NCI-H187 (cell line): ENCODE results near the gene PNPLA2.
A peak's percentile ranks its signal among the peaks of the same experiment; 100 is the strongest.

Source experiments
- DNase-seq, 2 experiments: peaks; one replicate each; lab custom pipeline; 2025; lab: John Stamatoyannopoulos, UW

The PNPLA2 gene

DNA sequence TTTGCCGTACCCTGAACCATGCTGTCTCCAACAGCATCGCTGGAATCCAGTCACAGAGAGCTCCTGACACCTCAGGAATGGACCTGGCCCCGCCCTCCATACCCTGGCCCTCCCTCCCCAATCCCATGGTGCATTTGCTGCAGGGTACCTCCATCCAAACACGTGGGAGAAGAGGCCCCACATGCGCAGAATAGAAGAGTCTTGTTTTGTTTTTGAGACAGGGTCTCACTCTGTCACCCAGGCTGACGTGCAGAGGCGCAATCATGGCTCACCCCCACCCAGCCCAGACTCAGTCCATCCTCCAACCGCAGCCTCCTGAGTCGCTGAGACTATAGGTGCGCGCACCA is 2.3 kb upstream of the PNPLA2 start:
- no peak for DNase-seq

DNA sequence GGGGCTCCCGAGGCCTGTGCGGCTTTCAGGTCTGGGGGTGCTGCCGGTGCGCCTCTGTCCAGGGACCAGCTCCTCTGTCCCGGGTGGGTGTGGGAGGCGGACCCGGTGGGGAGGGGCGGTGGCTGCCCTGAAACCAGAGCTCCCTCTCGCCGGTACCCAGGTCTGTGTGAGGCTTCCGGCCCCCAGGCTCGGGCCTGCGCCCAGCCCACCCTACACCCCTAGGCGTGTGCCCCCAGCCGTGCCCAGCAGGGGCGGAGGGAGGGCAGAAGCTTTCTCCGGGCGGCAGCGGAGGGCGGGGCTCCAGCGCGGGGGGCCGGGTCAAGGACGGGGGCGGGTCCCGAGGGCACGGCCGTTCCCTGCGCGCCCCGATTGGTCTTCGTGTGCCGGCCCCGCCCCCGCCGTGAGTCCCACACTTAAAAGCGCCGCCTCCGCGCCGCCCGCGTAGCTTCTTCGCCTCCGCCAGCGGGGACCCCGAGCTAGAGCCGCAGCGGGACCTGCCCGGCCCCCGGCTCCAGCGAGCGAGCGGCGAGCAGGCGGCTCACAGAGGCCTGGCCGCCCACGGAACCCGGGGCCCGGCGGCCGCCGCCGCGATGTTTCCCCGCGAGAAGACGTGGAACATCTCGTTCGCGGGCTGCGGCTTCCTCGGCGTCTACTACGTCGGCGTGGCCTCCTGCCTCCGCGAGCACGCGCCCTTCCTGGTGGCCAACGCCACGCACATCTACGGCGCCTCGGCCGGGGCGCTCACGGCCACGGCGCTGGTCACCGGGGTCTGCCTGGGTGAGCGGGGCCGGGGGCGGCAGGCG is 616 bp downstream of the PNPLA2 start:
- DNase-seq = peak; percentile 68 to 93

DNA sequence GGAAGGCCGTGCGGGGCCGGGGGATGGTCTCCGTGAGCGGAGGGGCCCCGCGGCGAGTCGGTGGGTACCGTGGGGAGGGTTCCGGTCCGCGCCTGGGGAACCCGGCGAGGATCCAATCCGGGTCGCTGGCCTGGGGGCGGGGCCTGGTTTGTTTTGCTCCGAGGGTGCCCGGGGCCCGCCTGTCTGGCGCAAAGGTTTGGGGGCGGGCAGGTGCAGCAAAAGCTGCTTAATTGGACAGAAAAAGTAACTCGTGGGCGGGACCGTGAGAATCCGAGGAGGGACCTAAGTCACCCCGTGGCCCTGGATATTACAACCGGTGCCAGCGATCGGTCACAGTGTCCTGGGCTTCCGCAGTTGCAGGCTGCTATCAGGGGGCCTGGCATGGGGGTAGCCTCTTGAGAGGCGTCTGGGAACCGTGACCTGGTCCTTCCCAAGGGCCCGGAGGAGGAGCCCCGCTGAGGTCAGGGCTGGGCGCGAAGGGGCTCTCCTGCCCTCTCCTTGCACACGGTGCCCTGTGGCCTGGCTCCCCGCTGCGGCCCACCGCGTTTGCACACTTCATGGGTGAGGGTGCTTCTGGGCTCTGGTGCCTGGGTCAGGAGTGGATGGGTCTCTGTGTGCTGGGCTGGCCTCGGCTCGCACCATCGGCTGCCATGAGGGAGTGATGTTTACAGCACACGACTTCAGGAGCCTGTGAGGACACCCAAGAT is 1.4 kb downstream of the PNPLA2 start:
- DNase-seq = peak; percentile 38 to 80

DNA sequence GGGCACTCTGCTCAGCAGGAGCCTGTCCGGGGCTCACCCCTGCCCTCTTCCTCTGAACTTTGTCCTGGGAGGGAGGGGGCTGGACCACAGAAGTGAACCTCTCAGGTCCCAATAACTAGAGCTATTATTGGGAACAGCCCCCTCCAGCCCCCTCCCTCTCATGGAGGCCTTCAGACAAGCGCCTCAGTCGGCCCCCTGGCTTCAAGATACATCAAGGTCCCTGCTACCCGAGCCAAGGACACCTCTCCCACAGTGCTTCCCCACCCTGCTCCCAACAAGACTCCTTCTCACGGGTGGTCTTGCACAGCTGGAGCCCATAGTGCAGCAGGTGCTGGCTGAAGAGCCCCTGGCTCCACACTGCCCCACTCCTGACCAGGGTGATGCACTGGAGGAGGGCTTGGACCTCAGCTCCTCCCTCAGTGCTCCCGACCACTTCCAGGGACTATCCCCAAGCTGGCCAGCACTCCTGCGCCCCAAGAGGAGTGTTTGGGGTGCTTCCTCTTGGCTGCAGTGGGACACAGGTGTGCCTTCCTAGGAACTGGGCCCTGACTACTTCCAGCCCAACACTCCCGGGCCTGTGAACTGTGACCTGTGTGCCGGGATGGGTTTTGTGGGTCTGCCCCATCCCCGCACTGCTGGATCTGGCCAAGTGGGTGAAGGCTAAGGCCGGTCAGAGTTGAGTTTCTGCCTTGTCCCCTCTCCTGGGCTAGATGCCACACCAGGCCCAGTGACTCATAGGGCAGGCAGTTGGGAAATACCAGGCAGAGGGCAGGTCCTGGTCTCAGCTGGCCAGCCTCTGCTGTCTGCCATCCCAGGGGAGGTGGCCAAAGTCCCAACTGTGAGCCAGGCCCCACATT is 2.2 kb downstream of the PNPLA2 start:
- DNase-seq = no peak

DNA sequence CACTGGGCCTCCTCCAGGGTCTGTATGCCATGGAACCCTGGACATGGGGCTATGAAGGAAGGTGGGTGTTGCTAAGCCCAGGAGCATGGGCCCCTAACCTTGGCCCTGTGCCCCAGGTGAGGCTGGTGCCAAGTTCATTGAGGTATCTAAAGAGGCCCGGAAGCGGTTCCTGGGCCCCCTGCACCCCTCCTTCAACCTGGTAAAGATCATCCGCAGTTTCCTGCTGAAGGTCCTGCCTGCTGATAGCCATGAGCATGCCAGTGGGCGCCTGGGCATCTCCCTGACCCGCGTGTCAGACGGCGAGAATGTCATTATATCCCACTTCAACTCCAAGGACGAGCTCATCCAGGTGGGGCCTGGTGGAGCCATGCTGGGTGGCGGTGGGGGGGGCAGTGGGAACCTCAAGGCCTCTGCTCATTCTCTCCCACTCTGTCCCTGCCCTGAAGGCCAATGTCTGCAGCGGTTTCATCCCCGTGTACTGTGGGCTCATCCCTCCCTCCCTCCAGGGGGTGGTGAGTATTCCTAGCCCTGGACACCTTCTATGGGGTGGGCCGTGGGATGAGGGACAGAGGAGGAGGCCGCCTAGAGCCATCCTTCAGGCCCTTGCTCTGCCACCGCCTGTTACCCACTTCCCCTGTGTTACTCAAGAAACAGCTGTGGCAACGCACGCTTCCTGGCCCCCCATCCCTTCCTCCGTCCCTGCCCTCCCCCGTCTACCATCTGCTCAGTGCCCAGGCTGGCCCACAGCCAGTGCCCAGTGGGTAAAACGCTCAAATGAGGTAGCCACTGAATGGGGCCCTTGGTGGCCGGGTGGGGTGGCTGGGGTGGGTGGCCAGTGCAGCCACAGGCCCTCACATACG is 3.0 kb downstream of the PNPLA2 start:
- no peak for DNase-seq

DNA sequence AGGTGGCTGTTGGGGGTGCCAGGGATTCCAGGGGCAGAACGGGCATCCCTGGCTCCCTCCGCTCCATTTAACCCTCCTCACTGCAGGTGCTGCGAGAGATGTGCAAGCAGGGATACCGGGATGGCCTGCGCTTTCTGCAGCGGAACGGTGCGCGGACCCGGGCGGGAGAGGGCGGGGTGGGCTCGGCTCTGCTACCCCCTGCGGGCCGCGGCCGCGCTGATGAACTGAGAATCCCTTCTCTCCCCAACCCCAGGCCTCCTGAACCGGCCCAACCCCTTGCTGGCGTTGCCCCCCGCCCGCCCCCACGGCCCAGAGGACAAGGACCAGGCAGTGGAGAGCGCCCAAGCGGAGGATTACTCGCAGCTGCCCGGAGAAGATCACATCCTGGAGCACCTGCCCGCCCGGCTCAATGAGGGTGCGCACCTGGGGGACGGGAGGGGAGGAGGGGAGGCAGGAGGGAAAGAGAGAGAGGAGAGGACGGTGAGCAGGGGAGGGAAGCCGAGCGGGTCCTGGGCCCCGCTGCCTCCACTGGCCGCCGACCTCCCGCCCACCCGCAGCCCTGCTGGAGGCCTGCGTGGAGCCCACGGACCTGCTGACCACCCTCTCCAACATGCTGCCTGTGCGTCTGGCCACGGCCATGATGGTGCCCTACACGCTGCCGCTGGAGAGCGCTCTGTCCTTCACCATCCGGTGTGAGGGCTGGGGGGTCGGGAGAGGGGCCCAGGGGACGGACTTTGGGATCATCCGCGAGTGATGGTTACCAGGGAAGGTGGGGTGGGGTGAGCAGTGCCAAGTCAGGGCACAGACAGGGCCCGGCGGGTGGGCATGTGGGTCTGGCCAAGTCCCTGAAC is 5.0 kb downstream of the PNPLA2 start:
- DNase-seq = peak; percentile 30 to 48

DNA sequence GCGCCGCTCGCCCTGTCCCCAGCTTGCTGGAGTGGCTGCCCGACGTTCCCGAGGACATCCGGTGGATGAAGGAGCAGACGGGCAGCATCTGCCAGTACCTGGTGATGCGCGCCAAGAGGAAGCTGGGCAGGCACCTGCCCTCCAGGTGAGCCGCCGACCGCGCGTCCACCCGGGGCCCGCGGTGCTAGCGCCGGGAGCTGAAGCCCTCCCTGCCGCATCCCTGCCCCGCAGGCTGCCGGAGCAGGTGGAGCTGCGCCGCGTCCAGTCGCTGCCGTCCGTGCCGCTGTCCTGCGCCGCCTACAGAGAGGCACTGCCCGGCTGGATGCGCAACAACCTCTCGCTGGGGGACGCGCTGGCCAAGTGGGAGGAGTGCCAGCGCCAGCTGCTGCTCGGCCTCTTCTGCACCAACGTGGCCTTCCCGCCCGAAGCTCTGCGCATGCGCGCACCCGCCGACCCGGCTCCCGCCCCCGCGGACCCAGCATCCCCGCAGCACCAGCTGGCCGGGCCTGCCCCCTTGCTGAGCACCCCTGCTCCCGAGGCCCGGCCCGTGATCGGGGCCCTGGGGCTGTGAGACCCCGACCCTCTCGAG is 5.7 kb downstream of the PNPLA2 start:
- peak; percentile 82 to 86 for DNase-seq

DNA sequence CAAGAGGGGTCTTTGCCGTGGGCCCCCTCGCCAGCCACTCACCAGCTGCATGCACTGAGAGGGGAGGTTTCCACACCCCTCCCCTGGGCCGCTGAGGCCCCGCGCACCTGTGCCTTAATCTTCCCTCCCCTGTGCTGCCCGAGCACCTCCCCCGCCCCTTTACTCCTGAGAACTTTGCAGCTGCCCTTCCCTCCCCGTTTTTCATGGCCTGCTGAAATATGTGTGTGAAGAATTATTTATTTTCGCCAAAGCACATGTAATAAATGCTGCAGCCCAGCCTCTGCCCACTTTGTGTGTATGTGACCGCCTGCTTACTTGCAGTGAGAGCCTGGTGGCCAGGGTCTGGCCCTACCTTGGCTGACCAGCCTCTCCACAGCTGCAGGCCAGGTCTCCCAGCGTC is 6.2 kb downstream of the PNPLA2 start:
- peak in 1 of 2 experiments; percentile 68 for DNase-seq

DNA sequence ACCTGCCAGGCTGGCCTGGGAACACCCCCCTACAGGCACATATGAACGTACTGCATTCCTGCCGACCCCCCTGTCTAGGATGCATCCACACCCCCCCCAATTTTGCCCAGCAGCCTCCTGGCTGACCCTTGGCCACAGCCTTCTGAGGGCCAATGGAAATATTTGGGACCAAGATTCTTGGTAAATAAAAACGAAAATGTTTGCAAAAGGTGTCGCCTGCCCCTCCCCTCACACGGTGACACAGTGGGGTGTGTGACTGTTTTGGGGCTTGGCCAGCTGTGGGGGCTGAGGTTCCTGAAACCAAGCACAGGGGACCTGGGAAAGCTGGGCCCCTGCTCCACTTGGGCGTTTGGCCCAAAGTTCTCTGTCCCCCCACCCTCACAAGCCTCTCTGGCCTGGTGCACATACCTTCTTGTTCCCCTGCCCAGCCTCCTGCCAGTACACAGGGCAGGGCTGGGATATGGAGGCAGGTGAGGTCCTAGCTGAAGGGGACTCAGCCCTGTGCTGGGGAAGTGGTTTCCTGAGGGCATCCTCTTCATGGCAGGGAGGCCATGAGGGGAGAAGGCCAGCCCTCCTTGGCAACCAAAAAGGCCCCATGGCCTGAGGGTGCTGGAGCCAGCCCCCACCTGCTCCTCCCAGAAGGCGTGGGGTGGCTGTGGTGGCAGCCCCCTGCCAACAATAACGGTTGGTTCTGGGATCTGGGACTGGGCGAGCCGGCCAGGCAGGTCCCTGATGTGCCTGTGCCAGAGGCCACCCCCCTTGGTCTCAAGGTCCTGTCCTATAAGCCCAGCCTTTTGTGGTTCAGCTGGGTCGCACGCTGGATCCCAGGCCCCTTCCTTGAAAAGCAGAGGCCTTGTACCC is 6.9 kb downstream of the PNPLA2 start:
- no peak for DNase-seq

DNA sequence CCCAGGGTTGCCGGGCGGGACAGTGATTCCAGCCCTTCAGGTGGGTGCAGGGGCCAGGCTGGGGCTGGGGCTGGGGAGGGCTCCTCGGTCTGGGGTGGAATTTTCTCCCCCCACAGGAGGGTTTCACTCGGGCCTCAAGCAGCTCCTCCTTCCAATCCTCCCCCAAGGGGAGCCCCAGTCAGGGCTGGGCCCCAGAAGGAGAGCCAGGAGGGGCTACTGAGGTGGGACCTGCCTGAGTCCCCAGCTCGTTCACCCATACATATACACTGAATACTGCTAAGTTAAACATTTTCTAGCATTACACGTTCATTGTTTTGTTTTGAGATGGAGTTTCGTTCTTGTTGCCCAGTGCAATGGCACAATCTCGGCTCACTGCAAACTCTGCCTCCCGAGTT is 7.5 kb downstream of the PNPLA2 start:
- no peak for DNase-seq

DNA sequence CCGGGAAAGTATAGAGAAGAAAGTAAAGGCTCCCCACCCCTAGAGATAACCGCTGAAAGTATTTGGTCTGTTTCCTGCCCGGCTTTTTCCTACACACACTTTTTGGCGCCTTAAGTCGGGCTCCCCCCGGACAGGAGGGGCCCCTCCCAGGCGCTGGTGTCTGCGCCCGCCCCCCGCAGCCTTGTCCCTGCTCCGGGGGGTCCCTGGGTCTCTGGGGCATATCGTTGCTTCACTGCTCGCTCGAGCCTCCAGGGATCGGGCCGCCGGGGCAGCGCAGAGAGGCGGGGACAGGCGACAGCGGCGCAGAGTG is 8.1 kb downstream of the PNPLA2 start:
- no peak for DNase-seq

DNA sequence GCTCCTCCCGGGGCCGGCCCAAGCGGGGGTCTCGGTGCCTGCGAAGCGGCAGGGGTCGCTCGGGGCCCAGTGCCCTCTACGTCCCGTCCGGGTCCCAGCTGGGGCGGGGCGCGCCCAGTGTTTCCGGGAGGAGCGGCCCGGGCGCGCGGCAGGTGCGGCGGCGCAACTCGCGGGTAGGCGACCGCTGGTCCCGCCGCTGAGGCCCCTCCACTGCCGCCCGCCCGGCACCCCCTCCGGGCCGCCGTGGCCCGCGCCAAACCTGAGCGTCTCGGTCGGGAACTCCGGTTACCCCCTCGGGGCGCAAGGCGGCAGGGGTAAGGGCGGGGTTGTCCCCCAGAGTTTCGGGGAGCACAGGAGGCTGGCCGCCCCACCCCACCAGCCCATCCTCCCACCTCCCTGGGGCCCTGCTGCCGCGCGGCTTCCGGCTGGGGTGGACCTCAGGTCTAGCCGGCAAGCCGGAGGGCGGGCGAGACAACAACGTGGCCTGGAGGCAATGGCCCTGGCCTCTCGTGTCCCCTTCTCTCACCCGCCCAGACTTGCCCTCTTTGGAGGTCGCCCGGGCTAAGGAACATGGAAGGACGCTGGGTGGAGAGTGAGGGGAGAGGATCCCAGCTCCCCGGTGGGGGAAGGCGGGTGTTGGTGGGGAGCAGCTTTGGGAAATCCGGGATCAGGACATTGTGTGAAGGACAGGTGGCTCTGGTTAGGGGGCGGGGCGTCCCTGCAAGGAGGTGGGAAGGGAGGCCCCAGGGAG is 8.6 kb downstream of the PNPLA2 start:
- DNase-seq = no peak

DNA sequence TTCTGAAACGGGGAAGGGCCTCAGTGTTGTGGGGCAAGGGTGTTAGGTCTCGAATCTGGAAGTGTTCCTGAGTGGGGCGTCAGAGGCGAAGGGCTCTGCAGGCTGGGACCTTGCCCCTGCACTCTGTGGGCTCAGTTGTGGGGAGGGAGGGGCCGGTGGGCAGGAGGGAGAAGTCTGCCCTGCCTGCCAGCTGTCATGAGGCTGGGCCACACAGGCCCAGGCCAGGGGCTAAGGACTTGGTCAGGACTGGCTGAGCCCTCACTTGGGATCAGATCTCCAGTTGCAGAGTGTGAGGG is 9.1 kb downstream of the PNPLA2 start, which contains the start of gene CRACR2B:
Gene CRACR2B (plus strand): TSS at position 23 of the 296 bp plus-strand sequence. CDS start 689 bp downstream, outside the sequence.
- DNase-seq = no peak

DNA sequence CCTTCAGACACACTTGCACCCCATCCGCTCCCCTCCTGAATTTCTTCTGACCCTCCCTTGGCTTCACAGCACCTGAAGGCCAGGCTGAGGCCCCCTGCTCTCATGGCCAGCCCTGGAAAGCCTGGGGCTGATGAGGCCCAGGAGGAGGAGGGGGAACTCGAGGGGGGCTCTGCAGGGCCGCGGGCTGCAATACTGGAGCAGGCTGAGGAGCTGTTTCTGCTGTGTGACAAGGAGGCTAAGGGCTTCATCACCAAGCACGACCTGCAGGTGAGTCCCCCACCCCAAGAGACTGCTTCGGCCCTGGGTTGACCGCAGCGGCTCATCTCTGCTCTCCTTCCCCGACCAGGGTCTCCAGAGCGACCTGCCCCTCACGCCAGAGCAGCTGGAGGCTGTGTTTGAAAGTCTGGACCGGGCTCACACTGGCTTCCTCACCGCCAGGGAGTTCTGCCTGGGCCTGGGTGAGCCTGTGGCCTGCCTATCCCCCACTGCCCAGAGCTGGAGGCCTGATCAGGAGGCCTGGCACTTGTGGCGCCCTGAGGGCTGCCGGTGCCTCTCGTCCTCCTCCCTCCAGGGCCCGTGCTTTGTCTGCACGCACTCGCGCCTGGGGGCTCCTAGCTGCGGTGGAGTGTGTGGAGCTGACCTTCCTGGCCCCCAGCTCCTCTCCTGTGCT is 9.9 kb downstream of the PNPLA2 start:
- DNase-seq = no peak

DNA sequence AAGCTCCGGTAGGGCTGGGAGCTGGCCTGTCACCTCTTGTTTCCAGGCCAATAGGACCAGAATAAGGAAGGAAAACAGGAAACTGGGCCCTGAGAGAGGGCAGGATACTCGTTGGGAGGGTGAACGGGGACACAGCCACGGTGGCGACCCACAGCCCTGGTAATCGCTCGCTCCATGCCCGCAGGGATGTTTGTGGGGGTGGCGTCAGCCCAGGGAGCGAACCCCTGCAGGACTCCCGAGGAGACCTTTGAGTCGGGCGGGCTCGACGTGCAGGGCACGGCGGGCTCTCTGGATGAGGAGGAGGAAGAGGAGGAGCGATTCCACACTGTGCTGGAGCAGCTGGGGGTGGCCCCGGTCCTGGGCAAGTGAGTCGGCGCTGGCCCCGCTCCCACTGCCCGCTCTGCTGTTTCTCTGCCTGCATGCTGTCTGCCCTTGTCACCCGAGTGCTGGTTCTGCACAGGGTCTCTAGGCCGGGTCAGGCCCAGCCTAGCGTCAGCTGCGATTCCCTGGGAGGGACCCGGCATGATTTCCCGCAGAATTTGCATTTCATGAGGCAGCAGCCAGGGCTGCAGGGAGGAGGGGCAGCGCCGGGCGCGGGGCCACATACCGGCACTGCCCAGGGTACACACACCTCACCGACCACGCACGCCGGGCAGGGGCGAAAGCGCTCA is 10.6 kb downstream of the PNPLA2 start:
- no peak for DNase-seq

DNA sequence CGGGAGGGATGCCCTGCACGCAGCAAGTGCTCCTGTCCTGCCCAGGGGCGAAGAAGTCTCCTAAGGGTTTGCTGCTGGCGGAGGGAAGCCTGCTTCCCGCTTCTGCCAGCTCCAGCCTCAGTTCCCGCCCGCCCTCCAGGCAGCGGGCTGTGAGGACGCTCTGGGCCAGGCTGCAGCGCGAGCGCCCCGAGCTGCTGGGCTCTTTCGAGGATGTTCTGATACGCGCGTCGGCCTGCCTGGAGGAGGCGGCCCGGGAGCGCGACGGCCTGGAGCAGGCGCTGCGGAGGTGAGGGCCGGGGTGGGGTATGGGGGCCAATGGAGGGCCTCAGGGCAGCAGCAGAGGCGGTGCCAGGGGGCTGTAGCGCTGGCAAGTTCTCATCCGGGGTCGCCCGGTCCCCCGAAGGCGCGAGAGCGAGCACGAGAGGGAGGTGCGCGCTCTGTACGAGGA is 11.2 kb downstream of the PNPLA2 start:
- no peak for DNase-seq

DNA sequence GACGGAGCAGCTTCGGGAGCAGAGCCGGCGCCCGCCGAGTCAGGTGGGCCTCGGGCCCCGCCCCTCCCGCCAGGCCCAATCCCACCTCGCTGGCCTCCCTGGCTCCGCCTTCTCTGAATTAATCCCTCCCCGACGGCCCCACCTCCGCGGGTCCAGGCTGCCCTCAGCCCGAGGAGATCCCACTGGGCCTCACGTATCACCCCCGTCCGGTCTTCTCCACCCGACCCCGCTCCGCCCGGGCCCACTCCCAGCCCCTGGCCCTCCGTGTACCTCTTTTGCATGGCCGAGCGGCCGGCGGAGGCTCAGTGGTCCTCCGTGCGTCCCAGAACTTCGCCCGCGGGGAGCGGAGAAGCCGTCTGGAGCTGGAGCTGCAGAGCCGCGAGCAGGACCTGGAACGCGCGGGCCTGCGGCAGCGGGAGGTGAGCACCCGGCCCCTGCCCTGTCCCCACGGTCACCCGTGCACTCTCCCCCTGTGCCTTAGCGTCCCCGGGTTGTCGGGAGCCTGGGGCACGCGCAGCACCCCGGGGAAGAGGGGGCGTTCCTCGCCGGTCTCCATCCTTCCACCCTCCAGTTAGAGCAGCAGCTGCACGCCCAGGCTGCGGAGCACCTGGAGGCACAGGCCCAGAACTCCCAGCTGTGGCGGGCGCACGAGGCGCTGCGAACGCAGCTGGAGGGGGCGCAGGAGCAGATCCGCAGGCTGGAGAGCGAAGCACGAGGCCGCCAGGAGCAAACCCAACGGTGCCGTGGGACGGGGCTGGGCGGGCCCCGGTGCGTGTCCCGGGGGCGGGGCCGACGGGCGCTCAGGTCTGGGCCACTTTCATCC is 11.8 kb downstream of the PNPLA2 start:
- peak; percentile 65 to 81 for DNase-seq
